IPS-NIHi11 (cell line): ENCODE data around the gene SSC5D.

Experiments
- DNase-seq: peaks from one replicate; pipeline ENCODE4 v3.0.0; 2012; ENCODE audit warnings: mixed read lengths, low spot score

Gene SSC5D

DNA sequence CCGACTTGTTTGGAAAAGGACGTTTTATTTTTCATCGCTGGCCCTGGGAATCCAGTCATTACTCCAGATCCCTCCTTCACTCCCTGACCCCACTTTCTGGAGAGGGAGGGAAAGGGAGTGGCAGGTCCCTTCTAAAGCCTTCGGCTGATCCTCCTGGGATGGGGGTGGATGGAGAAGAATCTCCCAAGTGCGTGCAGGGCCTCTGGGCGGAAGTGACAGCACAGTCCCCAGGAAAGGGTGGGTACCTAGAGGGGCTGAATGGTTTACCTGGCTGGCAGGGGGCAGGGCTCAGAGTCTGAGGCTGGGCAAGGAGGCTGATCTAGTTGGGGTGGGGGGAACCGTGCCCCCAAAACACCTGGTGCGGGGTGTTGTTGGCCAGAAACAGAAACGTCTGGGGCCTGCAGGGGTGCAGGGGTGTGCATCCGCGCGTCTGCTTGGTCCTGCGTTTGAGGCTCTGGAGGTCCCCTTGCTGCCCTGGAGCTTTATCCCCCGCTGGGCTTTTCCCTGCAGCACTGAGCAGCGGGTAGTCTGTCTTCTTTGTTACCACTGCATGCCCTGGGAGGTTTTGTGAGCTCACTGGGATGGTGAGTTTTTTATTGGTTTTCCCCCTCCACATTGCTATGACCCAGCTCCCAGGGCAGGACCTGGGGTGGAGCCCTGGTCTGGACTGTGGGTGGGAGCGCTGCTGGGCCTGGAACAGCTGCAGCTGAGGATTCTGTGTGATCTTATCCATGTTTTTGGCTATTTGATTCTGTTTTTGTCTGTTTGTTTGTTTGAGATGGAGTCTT, 14.8 kb upstream of the SSC5D start:
- no peak for DNase-seq

DNA sequence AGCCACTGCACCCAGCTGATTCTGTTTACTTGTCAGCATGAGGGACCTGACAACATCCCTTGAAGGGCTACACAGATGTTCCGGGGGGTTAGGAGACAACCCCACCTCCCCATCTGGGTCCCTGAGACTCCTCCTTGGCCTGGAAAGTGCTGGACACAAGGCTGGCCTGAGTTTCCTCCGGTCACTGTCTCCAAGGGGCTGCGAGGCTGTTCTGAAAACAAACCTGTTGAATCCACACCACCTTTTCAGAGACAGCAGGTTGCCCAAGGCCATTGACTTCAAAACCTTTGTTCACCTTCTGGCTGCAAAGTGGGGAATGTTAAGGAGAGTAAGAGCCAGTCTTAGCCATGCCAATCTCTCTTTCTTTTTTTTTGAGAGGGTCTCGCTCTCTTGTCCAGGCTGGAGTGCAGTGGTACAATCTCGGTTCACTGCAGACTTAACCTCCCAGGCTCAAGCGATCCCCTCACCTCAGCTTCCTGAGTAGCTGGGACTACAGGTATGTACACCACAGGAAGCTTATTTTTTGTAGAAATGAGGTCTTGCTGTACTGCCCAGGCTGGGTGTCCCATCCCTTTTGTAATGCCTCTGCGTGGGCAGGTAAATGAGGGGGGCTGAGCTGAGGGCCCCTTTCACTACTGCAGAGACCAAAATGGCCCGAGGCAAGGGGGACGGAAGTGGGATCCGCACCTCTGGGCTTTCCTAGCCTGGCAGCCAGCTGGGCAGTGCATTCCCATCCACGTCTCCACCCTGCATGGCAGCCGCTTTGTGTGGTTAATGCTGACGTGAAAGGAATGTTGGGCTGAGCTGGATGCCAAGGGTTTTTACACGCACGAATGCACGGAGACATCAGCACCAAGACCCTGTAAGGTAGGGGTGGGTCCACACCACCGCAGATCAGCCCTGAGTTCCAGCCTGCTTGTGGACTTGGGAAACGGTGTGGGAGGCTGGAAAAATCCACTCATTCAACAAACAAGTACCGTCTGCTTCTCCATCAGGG, 13.7 kb upstream of the SSC5D start:
- no peak for DNase-seq

DNA sequence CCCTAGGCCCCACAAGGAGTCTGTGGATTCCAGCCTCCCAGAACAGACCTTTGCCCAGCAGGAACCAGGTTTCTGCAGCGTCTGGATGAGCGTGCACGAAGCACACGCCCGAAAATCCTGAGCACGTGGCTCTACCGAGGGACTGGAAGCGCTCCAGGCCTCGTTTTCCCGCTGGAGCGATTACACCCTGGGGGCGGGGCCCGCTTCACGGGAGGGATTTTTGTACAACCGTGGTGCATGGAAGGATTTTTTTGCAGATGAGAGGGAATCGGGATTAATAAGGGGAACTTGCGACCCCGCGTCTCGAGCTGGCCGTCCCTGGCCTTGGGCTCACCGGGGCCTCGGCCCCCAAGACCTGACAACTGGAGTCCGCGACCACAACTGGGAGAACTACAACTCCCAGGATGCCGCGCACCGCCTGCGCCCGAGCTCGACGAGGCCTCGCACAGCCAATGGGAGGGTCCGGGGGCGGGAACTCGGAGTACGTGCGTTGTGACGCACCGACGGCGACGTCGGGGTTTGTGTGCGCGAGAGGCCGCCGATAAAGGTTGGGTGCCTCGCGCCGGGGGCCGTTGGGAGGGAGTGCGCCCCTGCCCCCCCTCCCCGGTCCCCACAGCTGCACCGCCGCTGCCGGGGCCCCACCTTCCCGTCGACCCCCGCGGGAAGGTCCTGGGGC, 12.0 kb upstream of the SSC5D start, which contains the start of gene ZNF628:
ZNF628 (plus strand) TSS at position 518 of the 676 bp plus-strand sequence. CDS start 3,294 bp downstream, outside the sequence.
- peak; percentile 97 for DNase-seq

DNA sequence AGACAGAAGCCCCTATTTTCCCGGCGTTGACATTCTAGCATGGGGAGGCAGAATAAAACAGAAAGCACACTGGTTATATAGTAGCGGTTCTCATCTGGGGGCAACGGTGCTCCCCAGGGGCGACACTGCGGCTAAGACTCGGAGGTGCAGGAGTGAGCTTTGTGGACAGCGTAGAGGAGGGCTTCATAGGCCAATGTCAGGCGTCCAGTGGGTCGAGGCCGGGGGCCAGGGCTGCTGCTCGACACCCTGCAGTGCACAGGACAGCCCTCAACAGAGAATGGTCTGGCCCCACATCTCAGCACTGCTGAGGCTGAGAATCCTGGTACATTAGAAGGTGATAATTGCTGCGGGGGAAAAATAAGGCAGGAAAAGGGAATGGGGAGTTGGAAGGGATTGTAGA, 10.3 kb upstream of the SSC5D start:
- no peak for DNase-seq

DNA sequence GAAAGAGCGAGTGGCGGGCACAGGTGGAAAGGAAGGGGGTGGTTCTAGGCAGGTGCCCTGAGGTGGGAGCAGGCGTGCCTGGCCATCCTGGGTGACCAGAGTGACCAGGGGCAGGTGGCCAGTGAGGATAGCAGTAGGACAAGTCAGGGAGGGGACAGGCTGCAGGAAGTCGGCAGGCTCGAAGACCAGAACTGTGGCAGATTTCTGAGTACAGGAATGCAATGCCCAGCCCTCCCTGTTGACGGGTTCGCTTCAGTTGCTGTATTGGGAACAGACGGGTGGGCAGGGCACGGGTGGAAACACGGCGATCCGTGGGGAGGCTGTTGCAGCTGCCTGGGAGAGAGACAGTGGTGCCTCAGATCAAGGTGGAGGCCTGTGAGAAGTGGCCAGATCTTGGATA, 9.9 kb upstream of the SSC5D start:
- DNase-seq: no peak

DNA sequence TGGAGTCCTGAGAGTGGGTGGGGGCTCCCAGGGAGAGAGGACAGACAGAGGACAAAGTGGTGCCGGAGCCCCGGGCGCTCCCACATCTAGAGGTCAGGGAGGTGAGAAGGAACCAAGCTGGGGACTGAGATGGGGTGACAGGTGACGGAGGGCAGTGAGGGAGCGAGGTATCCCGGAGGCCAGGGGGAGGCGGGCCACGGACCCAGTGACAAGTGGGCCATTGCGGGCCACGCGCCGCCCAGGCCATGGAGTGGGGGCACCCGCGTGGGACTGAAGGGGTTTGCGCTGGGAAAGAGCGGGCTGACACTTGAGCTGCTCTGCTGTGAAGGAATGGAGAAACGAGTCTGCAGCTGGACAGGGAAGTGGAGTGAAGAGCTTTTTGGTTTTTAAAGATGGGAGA, 9.2 kb upstream of the SSC5D start:
- no peak for DNase-seq

DNA sequence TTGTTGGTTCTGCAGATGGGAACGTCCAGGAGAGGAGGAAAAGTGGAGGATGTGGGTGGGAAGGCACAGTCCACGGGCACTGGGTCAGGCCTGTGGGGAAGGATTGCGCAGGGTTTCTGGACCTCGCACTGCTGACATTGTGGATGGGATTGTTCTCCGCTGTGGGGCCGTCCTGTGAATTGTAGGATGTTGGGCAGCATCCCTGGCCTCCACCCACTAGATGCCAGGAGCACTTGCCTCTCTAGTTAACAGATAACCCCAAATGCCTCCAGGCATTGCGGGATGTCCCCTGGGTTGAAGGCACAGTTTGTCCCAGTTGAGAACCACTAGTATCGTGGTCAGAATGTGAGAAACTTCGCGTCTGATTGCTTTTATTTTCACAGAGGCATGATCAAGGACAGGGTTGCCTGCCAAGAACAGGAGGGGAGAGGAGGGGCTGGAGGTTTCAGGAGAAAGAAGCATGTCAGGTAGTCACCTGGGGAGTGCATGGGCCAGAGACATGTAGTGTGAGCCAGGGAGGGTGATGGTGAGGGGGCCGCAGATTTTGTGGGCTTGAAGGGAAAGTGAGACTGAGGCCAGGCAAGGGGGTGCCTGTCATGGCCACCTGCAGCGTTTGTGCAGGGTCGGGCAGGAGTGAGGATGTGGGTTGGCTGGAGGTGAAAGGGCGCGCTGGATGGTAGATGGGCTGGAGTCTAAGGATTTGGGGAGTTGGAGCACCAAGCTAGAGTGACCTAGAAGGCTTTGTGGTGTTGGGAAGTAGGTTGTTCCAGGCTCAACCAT, 8.6 kb upstream of the SSC5D start:
- no peak for DNase-seq

DNA sequence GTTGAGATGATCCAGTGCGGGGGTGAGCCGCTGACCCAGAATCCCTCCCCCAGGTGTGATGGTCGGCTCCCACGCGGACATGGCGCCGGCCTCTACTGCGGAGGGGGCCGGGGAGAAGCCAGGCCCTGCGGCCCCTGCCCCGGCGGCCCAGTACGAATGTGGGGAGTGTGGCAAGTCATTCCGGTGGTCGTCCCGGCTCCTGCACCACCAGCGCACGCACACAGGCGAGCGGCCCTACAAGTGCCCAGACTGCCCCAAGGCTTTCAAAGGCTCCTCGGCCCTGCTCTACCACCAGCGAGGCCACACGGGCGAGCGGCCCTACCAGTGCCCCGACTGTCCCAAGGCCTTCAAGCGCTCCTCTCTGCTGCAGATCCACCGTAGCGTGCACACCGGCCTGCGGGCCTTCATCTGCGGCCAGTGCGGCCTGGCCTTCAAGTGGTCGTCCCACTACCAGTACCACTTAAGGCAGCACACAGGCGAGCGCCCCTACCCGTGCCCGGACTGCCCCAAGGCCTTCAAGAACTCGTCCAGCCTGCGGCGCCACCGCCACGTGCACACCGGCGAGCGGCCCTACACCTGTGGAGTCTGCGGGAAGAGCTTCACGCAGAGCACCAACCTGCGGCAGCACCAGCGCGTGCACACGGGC, 7.0 kb upstream of the SSC5D start:
- DNase-seq: no peak

DNA sequence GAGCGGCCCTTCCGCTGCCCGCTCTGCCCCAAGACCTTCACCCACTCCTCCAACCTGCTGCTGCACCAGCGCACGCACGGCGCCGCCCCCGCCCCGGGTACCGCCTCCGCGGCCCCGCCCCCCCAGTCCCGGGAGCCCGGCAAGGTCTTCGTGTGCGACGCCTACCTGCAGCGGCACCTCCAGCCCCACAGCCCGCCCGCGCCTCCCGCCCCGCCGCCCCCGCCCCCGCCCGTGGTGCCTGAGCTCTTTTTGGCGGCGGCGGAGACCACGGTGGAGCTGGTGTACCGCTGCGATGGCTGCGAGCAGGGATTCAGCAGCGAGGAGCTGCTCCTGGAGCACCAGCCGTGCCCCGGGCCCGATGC, 6.5 kb upstream of the SSC5D start:
- DNase-seq: no peak

DNA sequence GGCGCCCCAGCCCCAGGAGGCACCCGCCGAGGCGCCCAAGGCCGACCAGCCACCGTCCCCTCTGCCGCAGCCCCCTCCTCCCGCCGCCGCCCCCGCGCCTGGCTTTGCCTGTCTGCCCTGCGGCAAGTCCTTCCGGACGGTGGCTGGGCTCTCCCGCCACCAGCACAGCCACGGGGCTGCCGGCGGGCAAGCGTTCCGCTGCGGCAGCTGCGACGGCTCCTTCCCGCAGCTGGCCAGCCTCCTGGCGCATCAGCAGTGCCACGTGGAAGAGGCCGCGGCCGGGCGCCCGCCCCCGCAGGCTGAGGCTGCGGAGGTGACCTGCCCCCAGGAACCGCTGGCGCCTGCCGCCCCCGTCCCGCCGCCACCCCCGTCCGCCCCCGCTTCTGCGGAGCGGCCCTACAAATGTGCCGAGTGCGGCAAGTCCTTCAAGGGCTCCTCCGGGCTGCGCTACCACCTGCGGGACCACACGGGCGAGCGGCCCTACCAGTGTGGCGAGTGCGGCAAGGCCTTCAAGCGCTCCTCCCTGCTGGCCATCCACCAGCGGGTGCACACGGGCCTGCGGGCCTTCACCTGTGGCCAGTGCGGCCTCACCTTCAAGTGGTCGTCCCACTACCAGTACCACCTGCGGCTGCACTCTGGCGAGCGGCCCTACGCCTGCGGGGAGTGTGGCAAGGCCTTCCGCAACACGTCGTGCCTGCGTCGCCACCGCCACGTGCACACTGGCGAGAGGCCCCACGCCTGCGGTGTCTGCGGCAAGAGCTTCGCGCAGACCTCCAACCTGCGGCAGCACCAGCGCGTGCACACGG, 5.9 kb upstream of the SSC5D start:
- no peak for DNase-seq

DNA sequence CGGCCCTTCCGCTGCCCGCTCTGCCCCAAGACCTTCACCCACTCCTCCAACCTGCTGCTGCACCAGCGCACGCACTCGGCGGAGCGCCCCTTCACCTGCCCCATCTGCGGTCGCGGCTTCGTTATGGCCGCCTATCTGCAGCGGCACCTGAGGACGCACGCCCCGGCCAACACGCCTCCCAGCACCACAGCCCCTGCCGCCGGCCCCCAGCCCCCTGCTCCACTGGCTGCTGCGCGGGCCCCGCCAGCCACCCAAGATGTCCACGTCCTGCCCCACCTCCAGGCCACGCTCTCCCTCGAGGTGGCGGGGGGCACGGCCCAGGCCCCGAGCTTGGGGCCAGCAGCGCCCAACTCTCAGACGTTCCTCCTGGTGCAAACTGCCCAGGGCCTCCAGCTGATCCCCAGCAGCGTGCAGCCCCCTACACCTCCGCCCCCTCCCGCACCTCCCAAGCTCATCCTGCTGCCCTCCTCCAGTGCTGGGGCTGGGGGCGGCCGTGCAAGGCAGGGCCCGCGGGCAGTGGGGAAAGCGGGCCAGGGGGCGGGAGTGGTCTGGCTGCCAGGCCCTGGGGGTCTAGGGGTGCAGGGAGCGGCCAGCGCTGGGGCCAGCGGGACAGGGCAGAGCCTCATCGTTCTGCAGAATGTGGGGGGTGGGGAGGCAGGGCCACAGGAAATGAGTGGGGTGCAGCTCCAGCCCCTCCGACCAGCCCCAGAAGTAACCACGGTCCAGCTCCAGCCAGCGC, 5.1 kb upstream of the SSC5D start:
- DNase-seq: no peak

DNA sequence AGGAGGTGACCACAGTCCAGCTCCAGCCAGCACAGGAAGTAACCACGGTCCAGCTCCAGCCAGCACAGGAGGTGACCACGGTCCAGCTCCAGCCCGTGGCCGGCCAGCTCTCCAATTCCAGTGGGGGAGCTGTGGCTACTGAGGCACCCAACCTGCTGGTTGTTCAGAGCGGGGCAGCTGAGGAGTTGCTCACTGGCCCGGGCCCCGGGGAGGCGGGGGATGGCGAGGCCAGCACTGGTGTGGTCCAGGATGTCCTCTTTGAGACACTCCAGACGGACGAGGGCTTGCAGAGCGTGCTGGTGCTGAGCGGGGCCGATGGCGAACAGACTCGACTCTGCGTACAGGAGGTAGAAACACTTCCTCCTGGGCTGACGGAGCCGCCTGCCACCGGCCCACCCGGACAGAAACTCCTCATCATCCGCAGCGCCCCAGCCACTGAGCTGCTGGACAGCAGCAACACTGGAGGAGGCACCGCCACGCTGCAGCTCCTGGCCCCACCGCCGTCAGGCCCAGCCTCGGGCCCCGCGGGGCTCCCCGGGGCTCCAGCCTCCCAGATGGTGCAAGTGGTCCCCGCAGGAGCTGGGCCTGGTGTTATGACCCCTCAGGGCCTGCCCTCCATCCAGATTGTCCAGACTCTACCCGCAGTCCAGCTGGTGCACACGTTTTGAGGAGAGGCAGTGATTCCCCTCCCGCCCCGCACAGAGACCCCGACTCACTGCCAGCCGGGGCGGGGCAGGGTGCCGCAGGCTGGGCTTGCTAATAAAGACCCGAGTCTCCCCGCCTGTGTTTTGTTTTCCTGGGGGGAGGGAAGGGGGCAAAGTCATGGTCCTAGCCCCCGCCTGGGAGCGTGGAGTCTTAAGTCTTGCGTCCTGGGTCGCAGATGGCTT, 4.3 kb upstream of the SSC5D start:
- DNase-seq: peak; percentile 41

DNA sequence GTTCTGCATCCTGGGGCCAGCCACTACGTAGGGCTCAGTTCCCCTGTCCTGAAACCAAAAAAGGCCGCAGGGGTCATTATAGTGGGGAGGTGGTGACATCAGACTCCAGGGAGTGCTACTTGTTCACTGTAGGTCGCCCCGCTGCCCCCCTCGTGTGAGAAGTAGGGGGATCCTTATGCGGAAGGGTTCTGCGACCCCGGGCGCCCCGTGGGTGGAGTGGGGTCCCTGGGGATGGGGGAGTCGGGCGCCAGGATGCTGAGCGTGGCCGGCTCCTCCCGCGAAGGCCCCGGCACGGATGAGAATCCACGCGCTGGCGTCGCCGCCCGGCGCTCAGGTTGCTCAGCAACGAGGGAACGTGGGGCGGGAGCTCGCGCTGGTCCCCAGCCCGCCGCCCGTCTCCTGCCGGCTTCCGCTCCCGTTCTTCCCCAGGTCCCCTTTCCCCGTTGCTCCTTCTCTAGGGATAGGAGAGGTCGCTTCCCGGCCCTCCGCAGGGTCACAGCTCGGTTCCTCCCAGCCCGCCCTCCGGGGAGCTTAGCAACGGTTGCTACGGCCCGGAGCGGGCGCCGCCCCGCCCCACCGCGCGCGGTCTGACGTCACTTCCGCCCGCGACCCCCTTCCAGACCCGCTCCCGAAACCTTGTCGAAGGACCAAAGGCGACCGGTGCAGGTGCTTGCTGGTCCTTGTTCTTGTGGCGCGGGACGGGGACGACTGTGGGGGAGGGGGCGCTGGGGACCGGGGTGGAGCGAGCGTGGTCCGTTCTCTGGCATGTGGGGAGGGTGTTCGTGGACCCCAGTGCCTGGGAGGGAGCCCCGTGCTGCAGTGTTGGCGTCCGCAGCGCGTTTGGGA, 3.4 kb upstream of the SSC5D start, which contains the start of gene NAT14:
NAT14 (plus strand) TSS at position 596 of the 846 bp plus-strand sequence. CDS start 521 bp downstream, outside the sequence.
- peak; percentile 95 for DNase-seq

DNA sequence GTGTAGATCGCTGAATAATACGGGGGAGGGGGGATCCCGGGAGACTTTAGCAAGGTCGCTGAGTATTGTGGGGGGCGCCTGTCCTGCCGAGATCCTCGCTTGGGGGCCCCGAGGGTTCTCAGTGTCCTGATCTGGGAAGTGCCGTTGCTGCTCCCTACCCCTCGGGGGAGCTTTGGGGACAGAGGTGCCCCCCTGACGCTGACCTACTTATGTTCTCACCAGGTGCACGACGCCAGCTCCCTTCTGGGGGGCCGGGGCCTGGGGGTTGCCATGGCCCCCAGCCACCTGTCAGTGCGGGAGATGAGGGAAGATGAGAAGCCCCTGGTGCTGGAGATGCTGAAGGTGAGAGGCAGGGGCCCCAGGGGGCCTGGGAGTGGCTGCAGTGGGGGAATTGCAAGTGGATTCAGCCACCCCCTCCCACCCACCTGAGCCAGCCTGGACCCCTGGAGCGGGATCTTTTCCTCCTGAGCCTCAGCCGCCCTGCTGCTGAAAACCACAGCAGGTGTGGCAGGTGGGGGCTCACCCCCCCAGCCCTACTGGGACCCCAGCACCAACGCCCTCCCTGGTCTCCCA, 2.7 kb upstream of the SSC5D start:
- no peak for DNase-seq

DNA sequence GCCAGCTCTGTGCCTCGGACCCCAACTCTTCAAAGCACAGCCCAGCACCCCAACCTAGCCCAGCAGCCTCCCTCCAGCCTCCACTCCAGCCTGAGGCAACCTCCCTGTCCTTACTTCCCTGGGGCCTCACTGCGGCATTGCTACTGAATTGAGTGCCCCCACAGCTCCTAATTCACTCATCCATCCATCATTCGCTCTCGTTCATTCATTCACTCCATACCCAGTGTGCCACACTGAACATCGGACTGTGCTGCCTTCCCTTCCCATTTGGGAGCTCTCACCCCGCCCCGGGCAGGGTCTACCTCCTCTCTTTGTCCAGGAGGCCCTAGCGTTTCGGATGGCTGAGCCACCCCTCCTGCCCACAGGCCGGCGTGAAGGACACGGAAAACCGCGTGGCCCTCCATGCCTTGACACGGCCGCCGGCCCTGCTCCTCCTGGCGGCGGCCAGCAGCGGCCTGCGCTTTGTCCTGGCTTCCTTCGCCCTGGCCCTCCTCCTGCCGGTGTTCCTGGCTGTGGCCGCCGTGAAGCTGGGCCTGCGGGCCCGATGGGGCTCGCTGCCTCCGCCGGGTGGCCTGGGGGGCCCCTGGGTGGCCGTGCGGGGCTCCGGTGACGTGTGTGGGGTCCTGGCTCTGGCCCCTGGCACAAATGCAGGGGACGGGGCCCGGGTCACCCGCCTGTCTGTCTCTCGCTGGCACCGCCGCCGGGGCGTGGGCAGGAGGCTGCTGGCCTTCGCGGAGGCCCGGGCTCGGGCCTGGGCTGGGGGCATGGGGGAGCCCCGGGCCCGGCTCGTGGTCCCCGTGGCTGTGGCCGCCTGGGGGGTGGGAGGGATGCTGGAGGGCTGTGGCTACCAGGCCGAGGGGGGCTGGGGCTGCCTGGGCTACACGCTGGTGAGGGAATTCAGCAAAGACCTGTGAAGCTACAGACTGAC, 1.9 kb upstream of the SSC5D start:
- DNase-seq: no peak
